Activated T-cell treated with anti-CD3 and anti-CD28 coated beads, Interleukin-2, amount 50 U/mL, for 24 hours (primary cell): ENCODE measurements around the gene NXPE4.
"Not testable (repeated sequence)": the region's sequence is repeated elsewhere in the genome, so short reads cannot be mapped to it uniquely, and the experiment has no call there.

Source experiments
- DNase-seq: peaks from one replicate; pipeline ENCODE4 v3.0.0-alpha.2; 2020
- H3K27ac Mint-ChIP-seq: 2 replicates; pipeline ENCODE4 v1.8.0; 2020; ENCODE audit warnings: mild to moderate bottlenecking, mixed read lengths
- H3K27me3 Mint-ChIP-seq: 2 replicates; pipeline ENCODE4 v1.8.0; 2020; ENCODE audit warnings: mixed read lengths
- H3K36me3 Mint-ChIP-seq: 2 replicates; pipeline ENCODE4 v1.8.0; 2020; ENCODE audit warnings: low read depth, mixed read lengths
- H3K4me1 Mint-ChIP-seq: 2 replicates; pipeline ENCODE4 v1.8.0; 2020; ENCODE audit warnings: low read depth, mixed read lengths
- H3K4me3 Mint-ChIP-seq: 2 replicates; pipeline ENCODE4 v1.8.0; 2020; ENCODE audit warnings: mild to moderate bottlenecking, moderate library complexity, mixed read lengths
- H3K9me3 Mint-ChIP-seq: 2 replicates; pipeline ENCODE4 v1.8.0; 2020; ENCODE audit warnings: mixed read lengths

The NXPE4 gene

GRCh38 chr11:114604179-114604813 is 8.7 kb upstream of the NXPE4 start:
- H3K4me1 Mint-ChIP-seq, result no peaks in the 10 kb centered on the region
- no peaks in the 10 kb centered on the region for H3K27me3 Mint-ChIP-seq
- H3K9me3 Mint-ChIP-seq, result no peaks in the 10 kb centered on the region
- DNase-seq, result no peak
- H3K27ac Mint-ChIP-seq, result no peak overlapping the region
- no peaks in the 10 kb centered on the region for H3K36me3 Mint-ChIP-seq
- H3K4me3 Mint-ChIP-seq, result no peak overlapping the region

GRCh38 chr11:114603151-114603550 is 7.6 kb upstream of the NXPE4 start:
- not testable (repeated sequence) for DNase-seq, H3K36me3 Mint-ChIP-seq, H3K4me3 Mint-ChIP-seq, H3K27ac Mint-ChIP-seq, H3K4me1 Mint-ChIP-seq, H3K9me3 Mint-ChIP-seq, H3K27me3 Mint-ChIP-seq

- Mint-ChIP-seq H3K27ac (no peak overlapping the region), H3K4me3 (no peak overlapping the region), H3K4me1 (no peaks in the 10 kb centered on the region), H3K27me3 (peaks cover 3% of the 10 kb centered on the region), H3K9me3 (no peaks in the 10 kb centered on the region), H3K36me3 (no peaks in the 10 kb centered on the region)
- no peak for DNase-seq
These were observed 2.9 kb upstream of the NXPE4 start for GRCh38 chr11:114598461-114598860.

- DNase-seq, result no peak
- peaks cover 12% of the 10 kb centered on the region for H3K27me3 Mint-ChIP-seq
These were observed 761 bp upstream of the NXPE4 start for GRCh38 chr11:114596175-114596919.

GRCh38 chr11:114594703-114595102 is 883 bp downstream of the NXPE4 start:
- no peak for DNase-seq
- no peak overlapping the region for H3K4me3 Mint-ChIP-seq
- peaks cover 20% of the 10 kb centered on the region for H3K27me3 Mint-ChIP-seq
- no peak overlapping the region for H3K27ac Mint-ChIP-seq
- H3K4me1 Mint-ChIP-seq, result no peaks in the 10 kb centered on the region
- no peaks in the 10 kb centered on the region for H3K36me3 Mint-ChIP-seq
- no peaks in the 10 kb centered on the region for H3K9me3 Mint-ChIP-seq

More at GRCh38 chr11:114596175-114596919, 761 bp upstream of the NXPE4 start:
- no peak overlapping the region for H3K27ac Mint-ChIP-seq
- H3K4me1 Mint-ChIP-seq, result no peaks in the 10 kb centered on the region
- H3K9me3 Mint-ChIP-seq, result no peaks in the 10 kb centered on the region
- no peaks in the 10 kb centered on the region for H3K36me3 Mint-ChIP-seq
- no peak overlapping the region for H3K4me3 Mint-ChIP-seq

- H3K4me3 Mint-ChIP-seq, result no peak overlapping the region
- H3K9me3 Mint-ChIP-seq, result peaks cover 30% of the 10 kb centered on the region
- no peaks in the 10 kb centered on the region for H3K4me1 Mint-ChIP-seq
- H3K27ac Mint-ChIP-seq, result no peak overlapping the region
- H3K36me3 Mint-ChIP-seq, result no peaks in the 10 kb centered on the region
- DNase-seq, result no peak
- peaks cover 17% of the 10 kb centered on the region for H3K27me3 Mint-ChIP-seq
These were observed 8.1 kb downstream of the NXPE4 start for GRCh38 chr11:114587398-114587953.

- Mint-ChIP-seq H3K27me3 (peaks cover 12% of the 10 kb centered on the region), H3K27ac (no peak overlapping the region), H3K4me3 (no peak overlapping the region), H3K9me3 (peaks cover 30% of the 10 kb centered on the region), H3K4me1 (no peaks in the 10 kb centered on the region), H3K36me3 (no peaks in the 10 kb centered on the region)
- no peak for DNase-seq
These were observed 8.8 kb downstream of the NXPE4 start for GRCh38 chr11:114586797-114587196.

- no peak overlapping the region for H3K4me3 Mint-ChIP-seq
- H3K4me1 Mint-ChIP-seq, result no peaks in the 10 kb centered on the region
These were observed 23.9 kb downstream of the NXPE4 start for GRCh38 chr11:114571712-114572111.

GRCh38 chr11:114569801-114570200 is 25.8 kb downstream of the NXPE4 start:
- Mint-ChIP-seq H3K4me1 (no peaks in the 10 kb centered on the region), H3K9me3 (peaks cover 8% of the 10 kb centered on the region)

More at GRCh38 chr11:114571712-114572111, 23.9 kb downstream of the NXPE4 start:
- DNase-seq, result no peak
- H3K36me3 Mint-ChIP-seq, result no peaks in the 10 kb centered on the region
- H3K27ac Mint-ChIP-seq, result no peak overlapping the region
- no peaks in the 10 kb centered on the region for H3K27me3 Mint-ChIP-seq
- peaks cover 14% of the 10 kb centered on the region for H3K9me3 Mint-ChIP-seq

GRCh38 chr11:114566276-114566675 is 29.3 kb downstream of the NXPE4 start:
- H3K9me3 Mint-ChIP-seq, result no peaks in the 10 kb centered on the region

More at GRCh38 chr11:114569801-114570200, 25.8 kb downstream of the NXPE4 start:
- no peak overlapping the region for H3K4me3 Mint-ChIP-seq
- H3K27me3 Mint-ChIP-seq, result no peaks in the 10 kb centered on the region
- H3K27ac Mint-ChIP-seq, result no peak overlapping the region
- no peaks in the 10 kb centered on the region for H3K36me3 Mint-ChIP-seq
- no peak for DNase-seq

GRCh38 chr11:114564831-114565230 is 30.8 kb downstream of the NXPE4 start:
- Mint-ChIP-seq H3K27me3 (no peaks in the 10 kb centered on the region), H3K36me3 (no peaks in the 10 kb centered on the region), H3K4me3 (no peak overlapping the region), H3K27ac (no peak overlapping the region), H3K4me1 (peaks cover 4% of the 10 kb centered on the region), H3K9me3 (no peaks in the 10 kb centered on the region)
- DNase-seq, result no peak

More at GRCh38 chr11:114566276-114566675, 29.3 kb downstream of the NXPE4 start:
- no peaks in the 10 kb centered on the region for H3K27me3 Mint-ChIP-seq
- H3K4me3 Mint-ChIP-seq, result no peak overlapping the region
- peaks cover 4% of the 10 kb centered on the region for H3K4me1 Mint-ChIP-seq
- H3K27ac Mint-ChIP-seq, result no peak overlapping the region
- DNase-seq, result no peak
- H3K36me3 Mint-ChIP-seq, result no peaks in the 10 kb centered on the region

GRCh38 chr11:114563077-114563476 is 32.5 kb downstream of the NXPE4 start:
- Mint-ChIP-seq H3K4me1 (peaks cover 4% of the 10 kb centered on the region), H3K27ac (no peak overlapping the region), H3K27me3 (no peaks in the 10 kb centered on the region), H3K9me3 (no peaks in the 10 kb centered on the region), H3K36me3 (no peaks in the 10 kb centered on the region), H3K4me3 (no peak overlapping the region)
- DNase-seq, result no peak

- Mint-ChIP-seq H3K36me3 (no peaks in the 10 kb centered on the region), H3K9me3 (no peaks in the 10 kb centered on the region), H3K27ac (no peak overlapping the region), H3K4me1 (peaks cover 4% of the 10 kb centered on the region), H3K27me3 (no peaks in the 10 kb centered on the region), H3K4me3 (no peak overlapping the region)
- DNase-seq, result no peak
These were observed 33.2 kb downstream of the NXPE4 start for GRCh38 chr11:114562166-114562916.

- DNase-seq, result no peak
- Mint-ChIP-seq H3K36me3 (no peaks in the 10 kb centered on the region), H3K27ac (no peak within 1 kb of the TSS), H3K9me3 (no peaks in the 10 kb centered on the region), H3K4me1 (peaks cover 4% of the 10 kb centered on the region), H3K27me3 (no peaks in the 10 kb centered on the region), H3K4me3 (no peak within 1 kb of the TSS)
These were observed 35.9 kb downstream of the NXPE4 start, which contains the start of gene NXPE1 for GRCh38 chr11:114559425-114560310. Gene NXPE1 (minus strand): TSS chr11:114559881. CDS start chr11:114551201, 8,680 bp downstream.
